Activated T-helper 17 cell treated with anti-CD3 and anti-CD28 coated beads, Interleukin-2, amount 50 U/mL, for 72 hours (primary cell): ENCODE measurements around the gene NTNG2. TPM values are rescaled to one million over a fixed set of nuclear protein-coding genes. Genes with fewer than 3 reads are reported as not detected.
"Not testable (repeated sequence)": the region's sequence is repeated elsewhere in the genome, so short reads cannot be mapped to it uniquely, and the experiment has no call there.

ENCODE experiments used
- ATAC-seq: fragments of 150-1000 bp; cut with Tn5 transposase; replicated peaks from 2 replicates; pipeline ENCODE4 v1.10.0; 2021; ENCODE audit warnings: mild to moderate bottlenecking, moderate library complexity
- H3K27ac Mint-ChIP-seq: one replicate; pipeline ENCODE4 v1.8.0; 2022; ENCODE audit warnings: mixed read lengths
- H3K27me3 Mint-ChIP-seq: one replicate; pipeline ENCODE4 v1.8.0; 2022; ENCODE audit warnings: mixed read lengths
- H3K36me3 Mint-ChIP-seq: one replicate; pipeline ENCODE4 v1.8.0; 2022; ENCODE audit warnings: low read depth, mild to moderate bottlenecking, mixed read lengths
- H3K4me1 Mint-ChIP-seq: one replicate; pipeline ENCODE4 v1.8.0; 2022; ENCODE audit warnings: mixed read lengths
- H3K4me3 Mint-ChIP-seq: one replicate; pipeline ENCODE4 v1.8.0; 2022; ENCODE audit warnings: mild to moderate bottlenecking, mixed read lengths
- H3K9me3 Mint-ChIP-seq: one replicate; pipeline ENCODE4 v1.8.0; 2022; ENCODE audit warnings: mixed read lengths
- total RNA-seq, 2 donors: library from RNA; stranded (reverse); gene quantifications; one replicate each; pipeline ENCODE4 v1.2.3, GENCODE V29; 2022

NTNG2 gene, protein sequence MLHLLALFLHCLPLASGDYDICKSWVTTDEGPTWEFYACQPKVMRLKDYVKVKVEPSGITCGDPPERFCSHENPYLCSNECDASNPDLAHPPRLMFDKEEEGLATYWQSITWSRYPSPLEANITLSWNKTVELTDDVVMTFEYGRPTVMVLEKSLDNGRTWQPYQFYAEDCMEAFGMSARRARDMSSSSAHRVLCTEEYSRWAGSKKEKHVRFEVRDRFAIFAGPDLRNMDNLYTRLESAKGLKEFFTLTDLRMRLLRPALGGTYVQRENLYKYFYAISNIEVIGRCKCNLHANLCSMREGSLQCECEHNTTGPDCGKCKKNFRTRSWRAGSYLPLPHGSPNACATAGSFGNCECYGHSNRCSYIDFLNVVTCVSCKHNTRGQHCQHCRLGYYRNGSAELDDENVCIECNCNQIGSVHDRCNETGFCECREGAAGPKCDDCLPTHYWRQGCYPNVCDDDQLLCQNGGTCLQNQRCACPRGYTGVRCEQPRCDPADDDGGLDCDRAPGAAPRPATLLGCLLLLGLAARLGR
- total RNA-seq = 1 to 10 TPM in 1 of 2 donors, under 1 TPM in 1; 0.82 to 2.2 TPM

DNA sequence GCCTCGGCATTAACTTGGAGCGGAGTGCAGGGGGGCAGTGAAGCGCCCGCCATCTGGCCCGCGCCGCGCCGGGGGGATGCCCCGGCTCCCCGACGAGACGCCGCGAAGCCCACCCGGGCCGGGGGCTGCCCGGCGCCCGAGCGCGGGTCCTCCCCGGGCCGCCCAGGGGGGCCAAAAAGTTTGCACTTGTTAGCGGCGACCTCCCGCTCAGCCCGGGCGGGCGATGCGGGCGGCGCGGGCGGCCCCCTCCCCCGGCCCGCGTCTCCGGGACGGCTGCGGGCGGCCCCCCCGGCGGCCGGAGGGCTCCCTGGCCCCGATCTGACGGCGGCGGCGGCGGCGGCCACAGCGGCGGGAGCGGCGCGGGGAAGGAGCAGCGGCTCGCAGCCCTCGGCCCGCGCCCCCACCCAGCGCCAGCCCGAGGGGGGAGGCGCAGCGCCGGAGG, at the start of gene NTNG2:
TSS of gene NTNG2 (plus strand) at position 316 of the 442 bp plus-strand sequence. CDS start 4,774 bp downstream, outside the sequence.
- Mint-ChIP-seq H3K27ac (peak within 1 kb of the TSS; percentile 77), H3K27me3 (peaks cover 32% of the 10 kb centered on the region), H3K9me3 (no peaks in the 10 kb centered on the region), H3K36me3 (no peaks in the 10 kb centered on the region), H3K4me3 (peak within 1 kb of the TSS; percentile 82), H3K4me1 (peaks cover 4% of the 10 kb centered on the region)
- ATAC-seq = no peak

DNA sequence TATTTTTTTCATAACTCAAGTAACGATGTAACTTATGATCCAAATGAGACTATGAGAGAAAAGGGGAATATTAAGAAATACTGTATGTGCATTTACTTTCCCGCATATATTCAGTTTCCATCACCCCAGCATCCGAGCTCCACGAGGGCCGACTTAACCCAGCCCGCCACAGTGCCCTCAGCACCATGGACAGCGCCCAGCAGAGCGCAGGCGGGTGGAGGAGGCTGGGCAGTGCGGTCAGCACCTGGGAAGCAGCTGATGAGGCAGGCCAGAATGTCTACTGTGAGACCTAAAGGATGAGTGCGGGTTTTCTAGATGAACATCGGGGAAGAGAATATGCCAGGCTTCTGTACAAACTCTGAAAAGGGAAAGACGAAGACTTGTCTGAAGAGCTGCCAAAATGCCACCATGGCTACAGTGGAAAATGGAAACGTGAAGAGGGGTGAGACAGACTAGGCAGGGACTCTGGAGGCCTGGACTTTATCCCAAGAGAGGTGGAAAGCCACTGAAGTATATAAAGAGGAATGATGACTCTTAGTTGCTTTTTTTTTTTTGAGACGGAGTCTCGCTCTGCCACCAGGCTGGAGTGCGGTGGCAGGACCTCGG, 47.7 kb upstream of the NTNG2 start:
- H3K36me3 Mint-ChIP-seq = no peaks in the 10 kb centered on the region
- no peaks in the 10 kb centered on the region for H3K9me3 Mint-ChIP-seq
- H3K27me3 Mint-ChIP-seq = peaks cover 54% of the 10 kb centered on the region
- peak; percentile 46 for ATAC-seq
- H3K27ac Mint-ChIP-seq = no peak overlapping the region
- H3K4me3 Mint-ChIP-seq = no peak overlapping the region
- no peaks in the 10 kb centered on the region for H3K4me1 Mint-ChIP-seq

DNA sequence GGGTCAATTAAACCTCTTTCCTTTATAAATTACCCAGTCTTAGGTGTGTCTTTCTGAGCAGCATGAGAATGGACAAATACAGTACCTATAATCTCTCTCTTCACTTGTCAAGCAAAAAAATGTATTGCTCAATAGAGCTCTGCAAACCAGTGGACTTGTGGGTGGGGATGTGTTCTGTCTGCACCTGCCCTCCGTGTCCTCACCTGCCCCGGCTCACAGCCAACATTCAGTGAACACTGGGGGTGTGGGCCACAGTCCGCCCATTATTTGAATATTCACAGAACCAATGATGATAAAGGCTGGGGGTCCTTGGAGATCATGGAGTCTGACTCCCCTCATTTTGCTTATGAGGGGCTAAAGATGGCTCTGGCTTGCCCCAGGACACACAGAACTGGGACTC, 45.3 kb upstream of the NTNG2 start:
- no peak for ATAC-seq
- Mint-ChIP-seq H3K9me3 (no peaks in the 10 kb centered on the region), H3K36me3 (no peaks in the 10 kb centered on the region), H3K27me3 (peaks cover 50% of the 10 kb centered on the region), H3K4me1 (no peaks in the 10 kb centered on the region), H3K27ac (no peak overlapping the region), H3K4me3 (no peak overlapping the region)

DNA sequence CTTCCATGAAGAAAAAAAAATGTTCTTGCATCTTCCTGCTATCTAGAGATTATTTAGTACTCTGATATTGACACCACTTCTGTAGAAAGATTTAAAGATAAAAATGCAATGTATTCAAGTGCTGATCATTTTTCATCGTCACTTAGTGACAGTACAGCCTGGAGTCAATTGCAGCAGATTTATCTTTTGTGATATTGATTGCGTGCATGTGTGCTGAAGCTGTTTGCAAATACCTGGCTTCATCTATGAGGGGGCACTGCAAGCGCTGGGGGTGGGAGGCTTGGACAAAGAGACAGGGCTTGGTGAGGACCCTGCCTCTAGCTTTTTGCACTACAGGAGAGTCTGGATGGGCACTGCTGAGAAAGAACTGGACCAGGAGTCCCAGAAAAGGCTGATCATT, 44.2 kb upstream of the NTNG2 start:
- ATAC-seq = no peak
- peaks cover 50% of the 10 kb centered on the region for H3K27me3 Mint-ChIP-seq
- no peaks in the 10 kb centered on the region for H3K36me3 Mint-ChIP-seq
- no peak overlapping the region for H3K27ac Mint-ChIP-seq
- no peaks in the 10 kb centered on the region for H3K9me3 Mint-ChIP-seq
- H3K4me3 Mint-ChIP-seq = no peak overlapping the region
- no peaks in the 10 kb centered on the region for H3K4me1 Mint-ChIP-seq

DNA sequence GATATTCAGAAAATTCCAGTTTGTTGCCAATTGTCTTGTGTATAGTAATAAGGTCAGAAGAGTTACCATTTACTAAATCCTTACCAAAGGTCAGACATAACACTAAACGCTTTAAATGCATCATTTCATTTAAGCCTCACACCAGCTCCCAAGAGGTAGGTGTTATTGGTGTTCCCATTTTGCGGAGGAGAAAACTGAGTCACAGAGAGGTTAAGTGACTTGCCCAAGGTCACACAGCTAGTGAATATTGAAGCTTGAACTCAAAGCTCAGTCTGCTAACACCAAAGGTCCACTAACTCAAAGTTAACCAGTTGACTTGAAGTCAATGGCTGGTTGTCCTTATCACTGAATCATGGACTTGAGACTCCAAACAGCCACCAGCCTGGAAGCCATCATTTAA, 40.8 kb upstream of the NTNG2 start:
- Mint-ChIP-seq H3K4me1 (peaks cover 1% of the 10 kb centered on the region), H3K27ac (no peak overlapping the region), H3K27me3 (peaks cover 52% of the 10 kb centered on the region), H3K4me3 (no peak overlapping the region), H3K36me3 (no peaks in the 10 kb centered on the region), H3K9me3 (no peaks in the 10 kb centered on the region)
- ATAC-seq = no peak

DNA sequence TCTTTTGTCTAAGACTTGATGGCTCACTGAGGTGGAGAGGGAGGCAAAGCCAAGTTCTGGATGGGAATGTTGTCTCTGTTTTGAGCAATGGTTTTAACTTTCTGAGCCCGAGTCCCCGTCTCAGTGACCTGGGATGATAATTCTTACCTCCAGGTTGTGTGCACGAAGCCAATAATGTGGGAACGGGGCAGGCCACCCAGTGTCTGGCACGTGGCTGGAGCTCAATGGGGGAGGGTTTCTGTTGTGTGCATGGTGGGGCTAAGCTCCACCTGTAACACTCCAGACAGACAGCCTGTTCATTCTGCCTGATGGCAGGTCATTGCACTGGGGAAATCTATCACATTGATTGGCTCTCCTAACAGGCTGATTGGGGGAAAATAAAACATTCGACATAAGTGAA, 37.1 kb upstream of the NTNG2 start:
- Mint-ChIP-seq H3K4me3 (no peak overlapping the region), H3K36me3 (no peaks in the 10 kb centered on the region), H3K27me3 (peaks cover 44% of the 10 kb centered on the region), H3K9me3 (no peaks in the 10 kb centered on the region), H3K4me1 (peaks cover 7% of the 10 kb centered on the region), H3K27ac (no peak overlapping the region)
- ATAC-seq = no peak

DNA sequence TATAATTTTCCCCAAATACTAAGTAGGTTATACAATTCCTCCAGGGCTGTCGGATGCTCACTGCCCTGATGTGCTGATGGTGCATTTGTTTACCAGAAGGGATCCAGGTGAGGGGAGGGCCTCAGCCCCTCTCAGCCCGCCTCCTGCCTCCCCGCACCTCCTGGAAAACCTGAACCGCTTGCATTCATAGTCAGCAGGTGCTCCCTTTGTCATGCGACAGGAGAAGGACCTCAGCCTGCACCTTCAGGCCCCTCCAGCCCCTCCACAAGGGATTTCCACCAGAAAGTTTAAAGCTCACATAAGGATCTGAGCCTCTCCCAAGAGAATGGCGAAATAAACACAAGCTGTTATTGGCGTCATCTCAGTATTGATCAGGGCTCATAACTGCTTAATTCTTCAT, 36.5 kb upstream of the NTNG2 start:
- Mint-ChIP-seq H3K4me1 (peaks cover 7% of the 10 kb centered on the region), H3K27me3 (peaks cover 47% of the 10 kb centered on the region), H3K27ac (no peak overlapping the region), H3K4me3 (no peak overlapping the region), H3K36me3 (no peaks in the 10 kb centered on the region), H3K9me3 (no peaks in the 10 kb centered on the region)
- no peak for ATAC-seq

DNA sequence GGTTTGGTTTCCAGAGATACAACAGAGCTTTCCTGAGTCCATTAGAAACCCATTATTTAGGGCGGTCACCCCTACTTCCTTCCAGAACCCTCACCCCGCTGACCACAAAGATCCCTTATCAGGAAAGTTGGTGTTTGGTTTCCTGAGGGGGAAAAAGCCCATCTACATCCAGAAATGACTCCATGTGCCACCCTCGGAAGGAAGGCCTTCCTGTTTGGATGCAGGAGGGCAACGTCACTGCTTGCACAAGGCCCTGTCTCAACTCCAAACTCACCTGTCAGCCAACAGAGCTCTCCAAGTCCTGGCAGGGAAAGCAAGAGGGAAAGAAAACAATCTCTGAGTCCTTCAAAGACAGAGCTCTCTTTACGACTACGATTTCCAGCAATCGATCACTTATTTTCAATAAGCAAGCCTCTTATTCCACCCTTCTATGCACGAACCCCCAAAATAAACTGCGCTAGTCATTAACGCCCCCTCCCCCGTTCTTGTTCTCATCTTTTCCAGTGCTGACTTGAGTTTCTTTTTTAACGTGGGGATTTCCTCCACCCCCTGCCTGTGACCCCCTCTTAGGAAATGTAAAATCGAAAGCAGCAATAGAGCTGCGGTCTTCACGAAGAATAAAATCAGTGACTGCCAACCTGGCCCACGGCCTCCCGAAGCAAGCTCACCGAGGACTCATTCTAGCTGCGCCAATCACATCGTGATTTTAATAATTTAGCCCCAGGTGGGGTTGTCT, 35.7 kb upstream of the NTNG2 start:
- peak; percentile 84 for ATAC-seq
- Mint-ChIP-seq H3K9me3 (no peaks in the 10 kb centered on the region), H3K27ac (peak overlapping the region; percentile 22), H3K27me3 (peaks cover 42% of the 10 kb centered on the region), H3K4me1 (peaks cover 7% of the 10 kb centered on the region), H3K4me3 (peak overlapping the region; percentile 67), H3K36me3 (no peaks in the 10 kb centered on the region)

DNA sequence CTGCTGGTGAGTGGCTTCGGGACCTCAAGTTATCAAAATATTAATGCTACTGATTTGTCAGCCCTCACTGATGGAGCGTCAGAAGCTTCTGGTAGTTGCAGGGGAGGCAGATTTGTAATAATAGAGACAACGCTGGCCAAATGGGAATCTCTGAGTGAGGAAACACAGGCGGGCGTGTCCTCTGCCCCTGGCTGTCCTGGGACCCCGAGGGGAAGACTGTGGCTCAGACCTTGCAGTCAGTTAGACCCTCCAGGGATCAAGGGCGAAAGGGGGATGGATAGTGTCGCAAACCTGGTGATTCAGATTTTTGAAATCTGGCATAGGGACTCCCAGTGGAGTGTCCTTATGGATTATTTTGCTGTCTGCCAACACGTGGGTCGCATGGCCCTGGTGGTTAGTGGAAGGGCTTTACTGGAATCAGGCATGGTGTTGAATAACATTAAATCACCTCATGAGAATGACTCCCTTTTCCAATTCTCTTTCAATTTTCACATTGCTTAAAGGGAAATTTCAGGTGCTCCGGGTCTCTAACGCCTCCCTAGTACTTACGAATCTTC, 35.1 kb upstream of the NTNG2 start:
- peaks cover 44% of the 10 kb centered on the region for H3K27me3 Mint-ChIP-seq
- H3K9me3 Mint-ChIP-seq = no peaks in the 10 kb centered on the region
- peak overlapping the region; percentile 67 for H3K4me3 Mint-ChIP-seq
- peak overlapping the region; percentile 22 for H3K27ac Mint-ChIP-seq
- ATAC-seq = no peak
- H3K4me1 Mint-ChIP-seq = peaks cover 7% of the 10 kb centered on the region
- no peaks in the 10 kb centered on the region for H3K36me3 Mint-ChIP-seq

DNA sequence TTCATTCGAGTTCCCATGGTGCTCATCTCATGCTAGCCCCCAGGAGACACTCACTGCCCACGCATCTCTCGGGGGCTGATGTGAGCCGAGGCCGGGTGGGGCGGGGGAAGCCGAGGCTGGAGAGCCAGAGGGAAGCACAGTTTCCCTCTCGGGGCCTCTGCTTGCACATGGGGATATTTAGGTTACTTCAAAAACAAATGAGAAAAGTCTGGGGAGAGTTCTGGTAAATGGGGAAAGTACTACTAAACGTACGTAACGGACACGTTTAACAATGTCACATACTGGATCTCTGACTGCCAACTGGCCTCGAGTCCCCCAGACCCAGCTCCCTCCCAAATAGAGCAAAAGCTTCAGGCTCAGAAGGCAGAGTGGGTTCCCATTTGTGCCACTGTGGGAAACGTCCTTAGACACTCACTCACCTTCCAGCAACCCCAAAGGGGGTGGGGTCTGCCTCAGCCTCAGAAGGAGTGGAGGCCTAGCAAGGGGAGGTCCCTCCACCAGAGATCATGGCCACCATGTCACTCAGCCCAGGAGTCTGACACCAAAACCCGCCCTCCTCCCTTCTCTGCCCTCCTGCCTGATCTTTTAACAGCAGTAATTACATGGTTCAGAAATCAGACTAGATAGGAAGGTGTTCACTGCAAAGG, 33.8 kb upstream of the NTNG2 start:
- Mint-ChIP-seq H3K9me3 (no peaks in the 10 kb centered on the region), H3K4me3 (no peak overlapping the region), H3K27me3 (peaks cover 44% of the 10 kb centered on the region), H3K27ac (no peak overlapping the region), H3K36me3 (no peaks in the 10 kb centered on the region), H3K4me1 (peaks cover 7% of the 10 kb centered on the region)
- no peak for ATAC-seq

DNA sequence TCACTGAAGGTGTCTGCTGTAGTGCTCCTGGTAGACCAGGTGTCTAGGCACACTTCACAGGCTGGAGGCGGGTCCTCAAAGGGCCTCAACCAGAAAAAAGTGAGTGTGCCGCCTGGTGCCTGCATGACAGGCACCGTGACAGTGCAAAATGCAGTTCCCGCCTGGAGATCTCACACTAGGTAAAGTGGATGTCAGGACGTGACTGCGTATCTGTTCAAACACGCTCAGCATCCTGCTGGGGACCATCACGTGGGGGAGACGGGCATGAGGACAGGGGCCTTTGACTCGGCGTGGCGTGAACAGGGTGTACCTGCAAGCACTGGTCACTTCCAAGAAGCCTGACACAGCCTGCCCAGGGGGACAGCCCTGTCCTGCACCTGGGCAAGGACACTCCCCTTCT, 32.3 kb upstream of the NTNG2 start:
- ATAC-seq = no peak
- H3K9me3 Mint-ChIP-seq = no peaks in the 10 kb centered on the region
- H3K27me3 Mint-ChIP-seq = peaks cover 42% of the 10 kb centered on the region
- H3K36me3 Mint-ChIP-seq = no peaks in the 10 kb centered on the region
- no peak overlapping the region for H3K27ac Mint-ChIP-seq
- no peak overlapping the region for H3K4me3 Mint-ChIP-seq
- peaks cover 7% of the 10 kb centered on the region for H3K4me1 Mint-ChIP-seq

DNA sequence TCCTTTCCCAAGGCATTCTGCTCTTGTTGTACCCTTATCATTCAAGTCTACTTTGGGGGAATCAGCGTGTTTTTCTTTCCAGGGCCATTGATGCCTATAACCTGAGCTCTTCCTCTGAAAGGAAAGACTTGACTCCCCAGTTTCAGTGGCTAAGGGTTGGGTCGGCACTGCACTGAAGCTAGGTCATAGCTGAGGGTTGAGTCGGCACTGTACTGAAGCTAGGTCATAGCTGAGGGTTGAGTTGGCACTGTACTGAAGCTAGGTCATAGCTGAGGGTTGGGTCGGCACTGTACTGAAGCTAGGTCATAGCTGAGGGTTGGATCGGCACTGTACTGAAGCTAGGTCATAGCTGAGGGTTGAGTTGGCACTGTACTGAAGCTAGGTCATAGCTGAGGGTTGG, 27.8 kb upstream of the NTNG2 start:
- H3K27me3 Mint-ChIP-seq = peaks cover 34% of the 10 kb centered on the region
- not testable (repeated sequence) for H3K36me3 Mint-ChIP-seq, H3K9me3 Mint-ChIP-seq, H3K27ac Mint-ChIP-seq, H3K4me3 Mint-ChIP-seq, H3K4me1 Mint-ChIP-seq
- ATAC-seq = peak; percentile 44

DNA sequence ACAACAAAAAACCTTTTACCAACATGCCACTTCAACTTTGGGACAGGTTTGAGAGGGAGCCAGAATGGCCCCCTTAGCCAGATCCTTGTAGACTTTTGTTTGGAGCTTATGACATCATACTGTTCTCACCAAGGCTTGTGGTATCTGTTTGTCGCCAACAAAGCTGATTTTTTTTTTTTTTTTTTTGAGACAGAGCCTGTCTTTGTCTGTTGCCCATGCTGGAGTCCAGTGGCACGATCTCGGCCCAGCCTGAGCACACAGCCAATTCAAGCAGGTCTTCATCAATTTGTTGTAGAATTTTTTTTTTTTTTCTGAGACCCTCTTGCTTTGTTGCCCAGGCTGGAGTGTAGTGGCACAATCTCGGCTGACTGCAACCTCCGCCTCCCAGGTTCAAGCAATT, 26.4 kb upstream of the NTNG2 start:
- no peaks in the 10 kb centered on the region for H3K4me1 Mint-ChIP-seq
- H3K4me3 Mint-ChIP-seq = no peak overlapping the region
- H3K27ac Mint-ChIP-seq = no peak overlapping the region
- no peak for ATAC-seq
- no peaks in the 10 kb centered on the region for H3K9me3 Mint-ChIP-seq
- no peaks in the 10 kb centered on the region for H3K36me3 Mint-ChIP-seq
- H3K27me3 Mint-ChIP-seq = peaks cover 39% of the 10 kb centered on the region
